Renal pelvis (tissue), 4 donors: Measurements from ENCODE around the gene ICE1. TPM values are rescaled to one million over a fixed set of nuclear protein-coding genes. Genes with fewer than 3 reads are reported as not detected.
A peak's percentile ranks its signal among the peaks of the same experiment; 100 is the strongest.
"Not testable (repeated sequence)": the region's sequence is repeated elsewhere in the genome, so short reads cannot be mapped to it uniquely, and the experiment has no call there.

Source experiments
- DNase-seq: peaks from one replicate; pipeline ENCODE4 v3.0.0-alpha.2; 2013
- polyA plus RNA-seq, 3 donors: library from polyadenylated mRNA; unstranded; fragments of 120-200 nt; gene quantifications; one replicate each; pipeline ENCODE4 v1.2.1, GENCODE V29; 2013; ENCODE audit not compliant: insufficient read length in 3 of 3

Gene ICE1
- polyA plus RNA-seq, 3 donors: 35.8 to 39.8 (median 36.8) TPM

GRCh38 chr5:5432020-5432707, 9.7 kb downstream of the ICE1 start:
- no peak for DNase-seq

GRCh38 chr5:5436203-5436760, 13.8 kb downstream of the ICE1 start:
- DNase-seq: peak; percentile 17

GRCh38 chr5:5437227-5438172, 15.0 kb downstream of the ICE1 start:
- no peak for DNase-seq

- no peak for DNase-seq
These were observed 29.4 kb downstream of the ICE1 start for GRCh38 chr5:5451863-5452262.

GRCh38 chr5:5453131-5453530, 30.7 kb downstream of the ICE1 start:
- DNase-seq: no peak

GRCh38 chr5:5454391-5454790, 31.9 kb downstream of the ICE1 start:
- DNase-seq: no peak

GRCh38 chr5:5456858-5457257, 34.4 kb downstream of the ICE1 start:
- DNase-seq: no peak

- DNase-seq: no peak
These were observed 37.8 kb downstream of the ICE1 start for GRCh38 chr5:5460311-5460710.

GRCh38 chr5:5461012-5461411, 38.5 kb downstream of the ICE1 start:
- DNase-seq: no peak

- no peak for DNase-seq
These were observed 41.7 kb downstream of the ICE1 start for GRCh38 chr5:5464036-5464715.

GRCh38 chr5:5466227-5466626, 43.8 kb downstream of the ICE1 start:
- no peak for DNase-seq

GRCh38 chr5:5467737-5468136, 45.3 kb downstream of the ICE1 start:
- no peak for DNase-seq

GRCh38 chr5:5470933-5471332, 48.5 kb downstream of the ICE1 start:
- no peak for DNase-seq

GRCh38 chr5:5473226-5473625, 50.7 kb downstream of the ICE1 start:
- DNase-seq: no peak

GRCh38 chr5:5474961-5475360, 52.5 kb downstream of the ICE1 start:
- DNase-seq: no peak

- DNase-seq: no peak
These were observed 53.5 kb downstream of the ICE1 start for GRCh38 chr5:5475975-5476374.

GRCh38 chr5:5479578-5479977, 57.1 kb downstream of the ICE1 start:
- not testable (repeated sequence) for DNase-seq

GRCh38 chr5:5480481-5481111, 58.1 kb downstream of the ICE1 start:
- no peak for DNase-seq

- DNase-seq: no peak
These were observed 58.7 kb downstream of the ICE1 start for GRCh38 chr5:5481206-5481605.

GRCh38 chr5:5481633-5482032, 59.2 kb downstream of the ICE1 start:
- no peak for DNase-seq

- DNase-seq: no peak
These were observed 60.9 kb downstream of the ICE1 start for GRCh38 chr5:5483350-5483749.
